HG02943 (cell line): ENCODE data around the gene IGSF21.

ENCODE experiments used
- ATAC-seq: cut with Tn5 transposase; IDR thresholded peaks from one replicate; pipeline ENCODE4 v1.9.1; 2021; ENCODE audit warnings: mild to moderate bottlenecking, low read depth, moderate library complexity; ENCODE audit not compliant: unreplicated experiment

The IGSF21 gene

DNA sequence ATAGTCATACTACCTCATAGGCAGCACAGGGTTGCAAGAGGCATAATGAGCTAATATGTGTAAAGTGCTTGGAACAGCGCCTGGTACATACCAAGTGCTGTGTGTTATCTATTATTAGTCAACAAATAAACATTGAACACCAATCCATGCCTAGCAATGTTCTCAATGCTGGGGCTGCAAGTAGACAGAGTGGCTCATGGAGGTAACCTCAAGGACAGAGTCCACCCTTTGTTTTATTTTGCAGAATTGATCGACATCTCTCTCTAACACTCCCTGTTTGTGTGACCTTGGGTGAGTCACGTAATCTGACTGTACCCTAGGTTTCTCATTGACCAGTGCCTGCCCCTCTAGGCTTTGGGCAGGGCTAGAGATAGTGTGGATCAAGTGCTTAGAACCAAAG, 209.2 kb downstream of the IGSF21 start:
- ATAC-seq = no peak

- ATAC-seq = no peak
Measured at GRCh38 chr1:18319099-18319498, 211.5 kb downstream of the IGSF21 start.

- ATAC-seq = no peak
Measured at GRCh38 chr1:18320051-18320450, 212.5 kb downstream of the IGSF21 start.

GRCh38 chr1:18322368-18323032, 214.9 kb downstream of the IGSF21 start:
- no peak for ATAC-seq

- ATAC-seq = no peak
Measured at GRCh38 chr1:18323259-18323658, 215.7 kb downstream of the IGSF21 start.

- no peak for ATAC-seq
Measured at GRCh38 chr1:18324246-18324645, 216.6 kb downstream of the IGSF21 start.

- no peak for ATAC-seq
Measured at GRCh38 chr1:18325136-18325535, 217.5 kb downstream of the IGSF21 start.

GRCh38 chr1:18326211-18326897, 218.8 kb downstream of the IGSF21 start:
- no peak for ATAC-seq

DNA sequence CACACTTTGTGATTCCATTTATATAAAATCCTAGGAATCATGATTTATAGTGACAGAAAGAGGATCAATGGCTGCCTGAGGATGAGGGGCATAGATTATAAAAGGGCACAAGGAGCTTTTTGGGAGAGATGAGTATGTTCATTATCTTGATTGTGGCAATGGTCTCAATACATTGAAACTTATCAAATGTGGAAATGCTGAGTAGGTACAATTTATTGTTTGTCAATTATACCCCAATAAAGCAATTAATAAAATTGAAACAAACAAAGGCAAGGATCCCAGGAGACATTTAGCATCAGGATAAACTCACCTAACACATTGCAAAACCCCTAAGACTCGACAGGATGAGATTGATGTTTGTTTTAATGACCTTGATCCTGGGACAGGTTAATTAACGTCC, 220.1 kb downstream of the IGSF21 start:
- no peak for ATAC-seq

DNA sequence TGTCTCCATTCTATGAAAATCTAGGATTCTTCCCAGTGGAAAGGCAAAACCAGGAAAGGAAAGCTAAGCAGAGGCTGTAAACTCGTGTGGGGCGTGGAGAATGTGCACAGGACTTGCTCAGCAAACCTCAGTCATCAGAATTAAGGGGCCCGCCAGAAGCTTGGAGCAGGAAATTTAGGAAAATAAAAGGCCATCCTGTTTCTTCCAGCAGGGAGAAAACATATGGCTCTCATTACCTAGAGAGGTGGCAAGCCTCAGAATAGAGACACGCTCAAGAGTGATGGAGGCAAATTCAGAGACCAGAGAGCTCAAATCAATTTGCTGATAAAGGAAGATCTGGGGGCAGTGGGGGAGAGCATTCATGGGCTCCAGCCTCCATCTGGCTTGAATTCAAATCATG, 221.2 kb downstream of the IGSF21 start:
- no peak for ATAC-seq

DNA sequence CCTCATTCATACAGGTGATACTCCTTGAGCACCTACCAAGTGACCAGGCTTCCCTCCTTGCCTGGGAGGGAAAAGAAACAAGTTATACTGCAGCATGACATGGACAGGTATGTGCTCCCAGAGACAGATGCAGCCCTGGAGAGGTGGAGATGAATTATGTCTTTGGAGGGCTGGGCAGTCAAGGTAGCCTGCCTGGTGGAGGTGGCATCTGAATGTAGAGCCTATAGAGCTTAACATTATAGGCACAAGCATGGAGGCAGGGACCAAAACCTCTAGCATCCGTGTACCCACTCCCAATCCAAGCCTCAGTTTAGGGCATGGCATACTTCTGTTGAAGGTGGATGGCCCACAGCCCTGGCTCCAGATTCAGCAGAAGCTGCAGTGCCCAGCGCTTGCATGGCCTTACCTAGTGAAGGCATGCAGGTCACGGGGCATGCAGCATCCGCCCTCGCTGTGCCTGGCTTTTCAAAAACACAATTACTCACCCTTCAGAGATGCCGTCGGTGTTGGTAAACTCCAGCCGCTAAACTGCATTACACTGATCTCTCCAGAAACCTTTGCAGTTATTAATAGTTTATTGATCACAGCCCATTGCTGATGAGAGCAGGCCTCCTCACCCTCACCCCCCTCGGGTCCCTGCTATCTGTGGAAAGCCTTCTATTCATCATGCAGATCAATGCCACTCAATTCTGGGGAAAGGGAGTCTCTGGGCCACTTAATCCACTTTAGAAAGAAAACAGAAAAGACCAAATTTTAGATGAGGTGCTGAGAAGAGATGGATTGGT, 222.1 kb downstream of the IGSF21 start:
- no peak for ATAC-seq

- ATAC-seq = no peak
Measured at GRCh38 chr1:18332576-18332975, 225.0 kb downstream of the IGSF21 start.

DNA sequence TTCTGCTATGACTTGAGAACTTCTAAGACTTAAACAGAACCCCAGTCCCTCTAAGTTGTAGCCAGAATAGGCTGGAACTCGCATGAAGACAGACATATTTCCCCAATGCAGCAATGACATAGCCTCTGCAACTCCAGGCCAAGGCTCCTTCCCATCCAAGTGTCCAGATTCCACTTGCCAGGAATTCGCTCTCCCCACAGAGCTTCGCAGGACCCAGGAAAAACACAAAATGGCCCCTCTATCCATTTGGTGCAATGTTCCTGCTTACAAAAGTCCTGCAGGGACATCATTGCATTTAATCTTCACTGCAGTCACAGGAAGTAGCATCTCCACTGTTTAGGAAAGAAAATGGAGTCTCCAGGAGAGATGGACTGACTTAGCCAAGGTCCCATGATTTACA, 225.6 kb downstream of the IGSF21 start:
- no peak for ATAC-seq

GRCh38 chr1:18336801-18337200, 229.2 kb downstream of the IGSF21 start:
- no peak for ATAC-seq

- ATAC-seq = no peak
Measured at GRCh38 chr1:18337757-18338156, 230.2 kb downstream of the IGSF21 start.

- no peak for ATAC-seq
Measured at GRCh38 chr1:18339161-18339560, 231.6 kb downstream of the IGSF21 start.

DNA sequence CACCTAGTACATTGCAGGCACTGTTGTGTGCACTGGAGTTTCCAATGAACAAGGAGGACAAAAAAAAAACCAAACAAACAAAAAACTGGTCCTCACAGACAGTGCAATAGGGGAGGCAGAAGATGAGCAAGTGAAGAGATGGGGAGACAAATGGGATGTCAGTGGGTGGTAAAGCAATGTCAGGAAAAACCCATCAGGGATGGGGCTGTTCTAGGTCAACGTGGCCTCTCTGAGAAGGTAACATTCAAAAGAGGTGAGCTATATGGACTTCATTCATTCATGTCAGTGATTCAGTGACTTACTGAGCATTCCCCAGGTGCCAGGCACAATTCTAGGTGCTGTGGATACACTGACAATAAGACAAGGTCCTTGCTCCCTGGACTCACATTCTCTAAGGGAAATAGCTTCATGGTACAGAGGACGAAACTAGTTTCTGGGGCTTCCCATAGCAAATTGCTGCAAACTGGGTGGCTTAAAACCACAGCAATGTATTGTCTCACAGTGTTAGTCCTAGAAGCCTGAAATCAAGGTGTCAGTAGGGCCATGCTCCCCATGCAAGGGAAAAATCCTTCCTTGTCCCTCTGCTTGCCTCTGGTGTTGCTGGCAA, 232.7 kb downstream of the IGSF21 start:
- no peak for ATAC-seq

DNA sequence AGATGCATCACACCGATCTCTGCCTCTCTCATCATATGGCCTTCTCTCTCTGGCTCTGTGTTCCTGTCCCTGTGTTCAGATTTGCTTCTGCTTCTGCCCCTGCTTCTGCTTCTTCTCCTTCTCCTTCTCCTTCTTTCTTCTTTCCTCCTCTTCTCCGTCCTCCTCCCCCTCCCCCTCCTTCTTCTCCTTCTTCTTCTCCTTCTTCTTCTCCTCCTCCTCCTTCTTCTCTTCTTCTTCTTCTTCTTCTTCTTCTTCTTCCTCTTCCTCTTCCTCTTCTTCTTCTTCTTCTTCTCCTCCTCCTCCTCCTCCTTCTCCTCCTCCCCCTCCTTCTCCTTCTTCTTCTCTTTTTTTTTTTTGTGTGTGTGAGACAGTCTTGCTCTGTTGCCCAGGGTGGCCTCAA, 233.2 kb downstream of the IGSF21 start:
- ATAC-seq = no peak

GRCh38 chr1:18341291-18342069, 233.9 kb downstream of the IGSF21 start:
- ATAC-seq = no peak

DNA sequence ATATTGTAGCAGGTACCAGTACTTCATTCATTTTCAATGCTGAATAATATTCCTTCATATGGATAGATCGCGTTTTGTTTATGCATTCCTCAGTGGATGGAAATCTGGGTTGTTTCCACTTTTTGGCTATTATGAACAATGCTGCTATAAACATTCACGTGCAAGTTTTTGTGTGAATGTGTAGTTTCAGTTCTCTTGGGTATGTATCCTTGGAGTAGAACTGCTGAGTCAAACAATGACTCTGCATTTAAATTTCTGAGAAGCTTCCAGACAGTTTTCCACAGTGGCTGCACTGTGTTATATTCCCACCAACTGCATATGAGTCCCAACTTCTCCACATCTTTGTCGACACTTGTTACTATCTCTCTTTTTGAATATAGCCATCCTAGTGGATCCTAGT, 235.1 kb downstream of the IGSF21 start:
- ATAC-seq = no peak
